ENCODE results near the gene TMEM258. TPM values are rescaled to one million over a fixed set of nuclear protein-coding genes. Genes with fewer than 3 reads are reported as not detected.

Gene TMEM258
- total and polyA plus RNA-seq, 9 of the 15 experiments (the other 6 are each of a cell fraction or from before 2014, with no cell fraction given), result 97.2 to 856 (median 231) TPM

DNA sequence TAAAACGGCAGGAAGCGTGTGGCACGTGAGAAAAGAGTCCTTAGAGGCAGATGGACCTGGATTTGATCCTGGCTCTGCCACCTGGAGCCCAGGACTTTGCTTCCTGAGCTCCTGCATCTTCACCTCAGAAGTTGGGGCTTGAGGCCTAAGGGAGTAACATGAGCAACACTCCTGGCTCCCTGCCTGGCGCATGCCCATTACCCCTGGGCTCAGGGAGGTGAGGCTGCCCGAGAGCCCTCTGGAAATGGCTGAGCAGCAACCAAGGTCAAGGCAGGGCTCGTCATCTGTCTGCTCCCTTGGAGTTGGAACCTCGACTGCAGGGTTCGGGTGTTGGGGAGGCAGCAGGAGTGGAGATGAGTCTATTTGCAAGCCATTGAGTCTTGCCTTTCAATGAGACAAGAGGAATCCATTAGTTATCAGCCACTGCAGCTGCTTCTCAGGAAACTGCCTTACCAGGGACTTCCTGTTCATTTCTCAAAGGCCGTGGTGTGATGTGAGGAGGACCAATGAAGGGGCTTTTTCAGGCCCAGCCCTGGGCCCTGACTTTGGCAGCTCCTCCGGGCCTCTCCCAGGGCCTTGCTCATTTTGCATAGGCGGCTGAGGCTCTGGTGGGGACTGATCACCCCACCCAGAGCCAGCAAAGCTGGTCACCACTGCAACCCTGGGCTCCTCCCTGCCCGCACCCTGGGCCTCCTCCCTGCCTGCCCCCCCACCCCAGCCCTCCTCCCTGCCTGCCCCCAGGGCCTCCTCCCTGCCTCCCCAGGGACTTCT lies 42.1 kb upstream of the TMEM258 start (continued):
- TF ChIP-seq HMG20A (CRISPR knock-in tag; conservative IDR thresholded peaks at IDR 0.05) (no peak), CBFA2T3 (IDR thresholded peaks at IDR 0.05) (peak; percentile 89), MYC (IDR thresholded peaks at IDR 0.05; ENCODE audit: low read depth, low read length) (no peak), MYC (CRISPR knock-in tag; IDR thresholded peaks at IDR 0.05; ENCODE audit: borderline replicate concordance, low read depth) (peak; percentile 73; the same call in 1 of the 2 replicates), HNRNPLL (IDR thresholded peaks at IDR 0.05; ENCODE audit: low read depth, low read length, poor library complexity, severe bottlenecking) (no peak), STAG1 (CRISPR knock-in tag; IDR thresholded peaks at IDR 0.05; ENCODE audit: borderline replicate concordance) (no peak), SREBF1 (IDR thresholded peaks at IDR 0.05; ENCODE audit: borderline replicate concordance, low read depth, low read length) (peak; percentile 97), IFI16 (CRISPR knock-in tag; IDR thresholded peaks at IDR 0.05) (no peak), CBX2 (IDR thresholded peaks at IDR 0.05; ENCODE audit: insufficient read depth, low read length, poor library complexity, severe bottlenecking) (no peak), MECOM (CRISPR knock-in tag; IDR thresholded peaks at IDR 0.05) (peak; percentile 81), PTRF (tag; IDR thresholded peaks at IDR 0.05) (peak; percentile 63; the same call in 1 of the 2 replicates), BMI1 (IDR thresholded peaks at IDR 0.05; ENCODE audit: low read length) (no peak), CCNT2 (IDR thresholded peaks at IDR 0.05; ENCODE audit: borderline replicate concordance, extremely low read depth, insufficient read length, low read depth, low read length) (peak; percentile 47), BRD4 (IDR thresholded peaks at IDR 0.05) (peak; percentile 49; the same call in 1 of the 2 replicates)
- TF ChIP-seq, protein P1, sequence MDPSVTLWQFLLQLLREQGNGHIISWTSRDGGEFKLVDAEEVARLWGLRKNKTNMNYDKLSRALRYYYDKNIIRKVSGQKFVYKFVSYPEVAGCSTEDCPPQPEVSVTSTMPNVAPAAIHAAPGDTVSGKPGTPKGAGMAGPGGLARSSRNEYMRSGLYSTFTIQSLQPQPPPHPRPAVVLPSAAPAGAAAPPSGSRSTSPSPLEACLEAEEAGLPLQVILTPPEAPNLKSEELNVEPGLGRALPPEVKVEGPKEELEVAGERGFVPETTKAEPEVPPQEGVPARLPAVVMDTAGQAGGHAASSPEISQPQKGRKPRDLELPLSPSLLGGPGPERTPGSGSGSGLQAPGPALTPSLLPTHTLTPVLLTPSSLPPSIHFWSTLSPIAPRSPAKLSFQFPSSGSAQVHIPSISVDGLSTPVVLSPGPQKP (CRISPR knock-in tag; IDR thresholded peaks at IDR 0.05), result no peak

Measured in K562 (cell line).